HepG2 (cell line): Measurements from ENCODE around the gene DENND4B. TPM values are rescaled to one million over a fixed set of nuclear protein-coding genes. Genes with fewer than 3 reads are reported as not detected.
A peak's percentile ranks its signal among the peaks of the same experiment; 100 is the strongest.

ENCODE experiments used
- CEBPZ ChIP-seq: IDR thresholded peaks from 2 replicates; pipeline ENCODE4 v1.6.1; 2012; ENCODE audit warnings: low read length, improper control_type of control experiment
- HMGXB4 ChIP-seq, 2 experiments: sonication (generic) in 1 of 2; formaldehyde crosslinking in 1 of 2; IDR thresholded peaks; 2 replicates each; pipeline versions ENCODE4 v1.4.0 to v1.6.1; 2018 to 2020; ENCODE audit warnings: missing genetic modification reagents in 2 of 2, borderline replicate concordance in 1 of 2, low read depth in 1 of 2, mild to moderate bottlenecking in 1 of 2, missing biosample characterization in 1 of 2
- HNF1B ChIP-seq: sonication (generic); formaldehyde crosslinking; IDR thresholded peaks from 2 replicates; pipeline ENCODE4 v1.5.1; 2020; ENCODE audit warnings: mild to moderate bottlenecking, moderate library complexity, missing genetic modification reagents
- IKZF5 ChIP-seq: IDR thresholded peaks from 2 replicates; pipeline ENCODE4 v1.6.1; 2018; ENCODE audit warnings: missing genetic modification reagents, mild to moderate bottlenecking, missing compliant biosample characterization
- NR2F6 ChIP-seq, 2 experiments: IDR thresholded peaks; 2 replicates each; pipeline ENCODE4 v1.6.1; 2016; ENCODE audit warnings: antibody characterized with exemption in 1 of 2, mild to moderate bottlenecking in 1 of 2
- POLR2AphosphoS5 ChIP-seq: IDR thresholded peaks from 2 replicates; pipeline ENCODE4 v1.6.1; 2012; ENCODE audit warnings: low read depth, low read length
- POLR2G ChIP-seq: fragments of 200-400 bp; formaldehyde crosslinking; IDR thresholded peaks from 2 replicates; pipeline ENCODE4 v1.6.1; 2018; ENCODE audit warnings: mild to moderate bottlenecking, low read depth, low read length, moderate library complexity
- SP1 ChIP-seq, 2 experiments: fragments of 450-650 bp in 1 of 2; sonication (generic) in 1 of 2; formaldehyde crosslinking in 1 of 2; IDR thresholded peaks; 2 replicates each; pipeline versions ENCODE4 v1.4.0 to v1.6.1; 2016 to 2020; ENCODE audit warnings: missing genetic modification reagents in 1 of 2
- TFDP1 ChIP-seq: IDR thresholded peaks from 2 replicates; pipeline ENCODE4 v1.6.1; 2016; ENCODE audit warnings: missing compliant biosample characterization, missing genetic modification reagents, borderline replicate concordance
- THRA ChIP-seq: sonication (generic); formaldehyde crosslinking; IDR thresholded peaks from 2 replicates; pipeline ENCODE4 v1.4.0; 2020; ENCODE audit warnings: missing genetic modification reagents, borderline replicate concordance
- ZNF660 ChIP-seq: sonication (generic); formaldehyde crosslinking; IDR thresholded peaks from 2 replicates; pipeline ENCODE4 v1.5.1; 2020; ENCODE audit warnings: mild to moderate bottlenecking, low read depth, missing genetic modification reagents, borderline replicate concordance
- ZNF772 ChIP-seq: sonication (generic); formaldehyde crosslinking; IDR thresholded peaks from 2 replicates; pipeline ENCODE4 v1.5.0; 2020; ENCODE audit warnings: mild to moderate bottlenecking, missing genetic modification reagents
- ZSCAN25 ChIP-seq: sonication (generic); formaldehyde crosslinking; IDR thresholded peaks from 2 replicates; pipeline ENCODE4 v1.8.0; 2022; ENCODE audit warnings: mild to moderate bottlenecking, missing genetic modification reagents
- polyA plus RNA-seq, 8 experiments: library from polyadenylated mRNA; depleted of rRNA in 3 of 8; stranded (reverse) in 7 of 8; unstranded in 1 of 8; fragments of >200 nt; fragmentation: Illumina TruSeq in 4 of 8; extraction: Trizol in 4 of 8; gene quantifications; 2 replicates each; pipeline versions ENCODE4 v1.2.1 to v1.2.3, GENCODE V29; 2011 to 2016; ENCODE audit warnings: low read depth in 4 of 8, missing spikeins in 1 of 8, mixed read lengths in 1 of 8; ENCODE audit not compliant: insufficient read depth in 1 of 8
- total RNA-seq, 5 experiments: library from RNA; depleted of rRNA; stranded (reverse); fragments of >200 nt; fragmentation: Illumina TruSeq; extraction: Trizol; gene quantifications; 2 replicates each; pipeline ENCODE4 v1.2.3, GENCODE V29; 2016; ENCODE audit warnings: low read depth in 1 of 5

DENND4B gene
- total and polyA plus RNA-seq, 2 of the 13 experiments (the other 11 are each of a cell fraction or from before 2014, with no cell fraction given) = 15.1 to 20.3 TPM

GRCh38 chr1:153953859-153954365 is 7.4 kb upstream of the DENND4B start (continued):
- TF ChIP-seq POLR2G = 0 out of 2 replicates have a peak, but pooled peaks have one; percentile 17
- 0 out of 2 replicates have a peak, but pooled peaks have one; percentile 18 for TF ChIP-seq POLR2AphosphoS5
- 0 out of 4 replicates have a peak, but pooled peaks of 1 of the 2 experiments have one; percentile 41 for TF ChIP-seq HMGXB4 (CRISPR knock-in tag; IDR thresholded peaks at IDR 0.05; ENCODE audit: borderline replicate concordance in 1 of 2, low read depth in 1 of 2)
- peak; percentile 73; the same call in 1 of the 2 replicates for TF ChIP-seq ZSCAN25 (CRISPR knock-in tag)
- TF ChIP-seq HNF1B = peak; percentile 74; the same call in 1 of the 2 replicates
- 0 out of 2 replicates have a peak, but pooled peaks have one; percentile 24 for TF ChIP-seq NR2F6 (IDR thresholded peaks at IDR 0.05)
- peak; percentile 56; the same call in 1 of the 2 replicates for TF ChIP-seq NR2F6 (CRISPR knock-in tag; IDR thresholded peaks at IDR 0.05)
- peak; percentile 53; the same call in 1 of the 2 replicates for TF ChIP-seq IKZF5 (CRISPR knock-in tag)
- no peak for TF ChIP-seq SP1 (IDR thresholded peaks at IDR 0.05)
- no peak for TF ChIP-seq SP1 (CRISPR knock-in tag; IDR thresholded peaks at IDR 0.05)
- peak; percentile 73; the same call in 1 of the 2 replicates for TF ChIP-seq THRA (CRISPR knock-in tag)
- 0 out of 2 replicates have a peak, but pooled peaks have one; percentile 47 for TF ChIP-seq ZNF772
- no peak for TF ChIP-seq CEBPZ
- TF ChIP-seq TFDP1 (CRISPR knock-in tag) = no peak
- no peak for TF ChIP-seq ZNF660 (CRISPR knock-in tag)
